Tibial artery (tissue), 4 donors: Measurements from ENCODE around the gene LGR5.
A peak's percentile ranks its signal among the peaks of the same experiment; 100 is the strongest.

Source experiments
- DNase-seq, 2 donors: peaks; one replicate each; pipeline ENCODE4 v3.0.0-alpha.2; 2019
- H3K27ac ChIP-seq, 2 donors: fragments of 200-600 bp; sonication (generic) in 1 of 2; 1 replicate in 1 of 2; 2 replicates in 1 of 2; pipeline ENCODE4 v1.5.1; 2018 to 2019; ENCODE audit warnings: mild to moderate bottlenecking in 1 of 2
- H3K27me3 ChIP-seq, 2 donors: fragments of 200-600 bp; sonication (generic) in 1 of 2; one replicate each; pipeline versions ENCODE4 v1.5.1 to v1.6.0; 2016 to 2019
- H3K36me3 ChIP-seq, 3 donors: fragments of 200-600 bp; sonication (generic) in 2 of 3; one replicate each; pipeline ENCODE4 v1.5.1; 2016 to 2019; ENCODE audit warnings: mild to moderate bottlenecking in 2 of 3
- H3K4me1 ChIP-seq, 4 donors: fragments of 200-600 bp; sonication (generic) in 2 of 4; 1 replicate in 3 of 4; 2 replicates in 1 of 4; pipeline ENCODE4 v1.5.1; 2016 to 2019
- H3K4me3 ChIP-seq, 2 donors: fragments of 200-600 bp; sonication (generic) in 1 of 2; 1 replicate in 1 of 2; 2 replicates in 1 of 2; pipeline ENCODE4 v1.5.1; 2018 to 2019; ENCODE audit warnings: mild to moderate bottlenecking in 2 of 2
- H3K9me3 ChIP-seq, 3 donors: fragments of 200-600 bp; sonication (generic) in 1 of 3; one replicate each; pipeline ENCODE4 v1.5.1; 2016 to 2019
- CTCF ChIP-seq, 2 experiments: fragments of 200-600 bp in 1 of 2; fragments of 450-650 bp in 1 of 2; IDR thresholded peaks; one replicate each; pipeline ENCODE4 v1.5.1; 2017 to 2019; ENCODE audit warnings: antibody characterized with exemption in 2 of 2, mild to moderate bottlenecking in 1 of 2, moderate library complexity in 1 of 2
- intact Hi-C: fragments of 100-400 bp; cut with DNase I; formaldehyde crosslinking; loops from one replicate; pipeline ENCODE4 v1.15.0; 2023; ENCODE audit warnings: low total_unique reads

LGR5 gene

GRCh38 chr12:71430756-71431155 lies 8.8 kb upstream of the LGR5 start:
- Histone ChIP-seq H3K27ac (no peak overlapping the region), H3K36me3 (no peaks in the 10 kb centered on the region), H3K4me3 (no peak overlapping the region), H3K4me1 (no peaks in the 10 kb centered on the region), H3K27me3 (no peaks in the 10 kb centered on the region), H3K9me3 (no peaks in the 10 kb centered on the region)
- intact Hi-C loops: no loop called here
- TF ChIP-seq CTCF (IDR thresholded peaks at IDR 0.05): no peak
- no peak for DNase-seq

GRCh38 chr12:71431991-71432390 lies 7.6 kb upstream of the LGR5 start:
- H3K4me1 ChIP-seq: no peaks in the 10 kb centered on the region
- no peak overlapping the region for H3K27ac ChIP-seq
- no peak for DNase-seq
- H3K36me3 ChIP-seq: no peaks in the 10 kb centered on the region
- H3K27me3 ChIP-seq: no peaks in the 10 kb centered on the region
- H3K9me3 ChIP-seq: peaks cover 0 to 11% (median 9%) of the 10 kb centered on the region in 3 donors
- H3K4me3 ChIP-seq: no peak overlapping the region
- intact Hi-C loops: no loop called here
- no peak for TF ChIP-seq CTCF (IDR thresholded peaks at IDR 0.05)

GRCh38 chr12:71432936-71433335 lies 6.7 kb upstream of the LGR5 start:
- intact Hi-C loops: no loop called here
- Histone ChIP-seq H3K36me3 (no peaks in the 10 kb centered on the region), H3K27ac (no peak overlapping the region), H3K27me3 (no peaks in the 10 kb centered on the region), H3K9me3 (peaks cover 0 to 11% (median 9%) of the 10 kb centered on the region in 3 donors), H3K4me1 (no peaks in the 10 kb centered on the region), H3K4me3 (no peak overlapping the region)
- DNase-seq: no peak
- TF ChIP-seq CTCF (IDR thresholded peaks at IDR 0.05): no peak

DNA sequence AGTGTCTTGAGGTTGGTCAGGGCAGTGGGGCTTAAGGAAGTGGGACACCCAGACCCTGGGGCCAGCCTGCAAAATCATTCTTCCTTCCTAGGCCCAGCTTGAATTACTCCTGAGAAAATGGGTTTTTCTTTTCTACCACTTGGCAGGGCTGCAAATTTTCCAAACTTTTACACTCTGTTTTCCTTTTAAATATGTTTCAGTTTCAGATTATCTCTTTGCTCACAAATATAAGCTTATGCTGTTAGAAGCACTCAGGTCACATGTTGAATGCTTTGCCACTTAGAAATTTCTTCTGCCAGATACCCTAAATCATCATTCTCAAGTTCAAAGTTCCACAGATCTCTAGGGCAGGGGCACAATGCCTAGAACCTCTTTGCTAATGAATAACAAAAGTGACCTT lies 2.9 kb upstream of the LGR5 start:
- TF ChIP-seq CTCF (IDR thresholded peaks at IDR 0.05): no peak
- Histone ChIP-seq H3K4me3 (no peak overlapping the region), H3K27ac (no peak overlapping the region), H3K9me3 (peaks cover 0 to 11% (median 9%) of the 10 kb centered on the region in 3 donors), H3K36me3 (no peaks in the 10 kb centered on the region), H3K27me3 (peaks cover 0 to 6% of the 10 kb centered on the region in 2 donors), H3K4me1 (peaks cover 0 to 30% (median 19%) of the 10 kb centered on the region in 4 donors)
- no peak for DNase-seq
- intact Hi-C loops: no loop called here

- H3K4me1 ChIP-seq: peaks cover 0 to 30% (median 20%) of the 10 kb centered on the region in 4 donors
- peak overlapping the region in 1 of 2 donors; percentile 53 for H3K27ac ChIP-seq
- H3K9me3 ChIP-seq: peaks cover 0 to 11% (median 9%) of the 10 kb centered on the region in 3 donors
- peak overlapping the region; percentile 56 to 72 for H3K4me3 ChIP-seq
- H3K36me3 ChIP-seq: no peaks in the 10 kb centered on the region
- intact Hi-C loops: no loop called here
- no peak for TF ChIP-seq CTCF (IDR thresholded peaks at IDR 0.05)
- DNase-seq: no peak
- H3K27me3 ChIP-seq: peaks cover 0 to 6% of the 10 kb centered on the region in 2 donors
These were observed 782 bp upstream of the LGR5 start for GRCh38 chr12:71438670-71439361.

DNA sequence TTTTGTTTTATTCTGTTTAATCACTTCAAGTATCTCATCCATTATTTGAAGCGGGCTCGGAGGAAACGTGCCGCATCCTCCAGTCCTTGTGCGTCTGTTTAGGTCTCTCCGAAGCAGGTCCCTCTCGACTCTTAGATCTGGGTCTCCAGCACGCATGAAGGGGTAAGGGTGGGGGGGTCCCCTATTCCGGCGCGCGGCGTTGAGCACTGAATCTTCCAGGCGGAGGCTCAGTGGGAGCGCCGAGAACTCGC lies 311 bp upstream of the LGR5 start:
- no peak for DNase-seq
- Histone ChIP-seq H3K27ac (peak overlapping the region in 1 of 2 donors; percentile 53), H3K36me3 (no peaks in the 10 kb centered on the region), H3K4me3 (peak overlapping the region; percentile 56 to 72), H3K9me3 (peaks cover 0 to 11% (median 9%) of the 10 kb centered on the region in 3 donors), H3K4me1 (peaks cover 0 to 30% (median 20%) of the 10 kb centered on the region in 4 donors), H3K27me3 (peaks cover 0 to 6% of the 10 kb centered on the region in 2 donors)
- no peak for TF ChIP-seq CTCF (IDR thresholded peaks at IDR 0.05)
- intact Hi-C loops: no loop called here
